SH-SY5Y (cell line): ENCODE data around the gene NRG2.

Experiments
- GATA2 ChIP-seq: IDR thresholded peaks from 2 replicates; pipeline ENCODE4 v1.6.1; 2011; ENCODE audit warnings: mild to moderate bottlenecking, low read depth, low read length
- GATA3 ChIP-seq: IDR thresholded peaks from 2 replicates; pipeline ENCODE4 v1.6.1; 2011; ENCODE audit warnings: low read depth, mild to moderate bottlenecking, low read length, moderate library complexity

GRCh38 chr5:140044041-140044440 lies 942 bp upstream of the NRG2 start:
- no peak for TF ChIP-seq GATA3
- TF ChIP-seq GATA2, result no peak
